ENCODE data around the gene RFK.

The RFK gene

DNA sequence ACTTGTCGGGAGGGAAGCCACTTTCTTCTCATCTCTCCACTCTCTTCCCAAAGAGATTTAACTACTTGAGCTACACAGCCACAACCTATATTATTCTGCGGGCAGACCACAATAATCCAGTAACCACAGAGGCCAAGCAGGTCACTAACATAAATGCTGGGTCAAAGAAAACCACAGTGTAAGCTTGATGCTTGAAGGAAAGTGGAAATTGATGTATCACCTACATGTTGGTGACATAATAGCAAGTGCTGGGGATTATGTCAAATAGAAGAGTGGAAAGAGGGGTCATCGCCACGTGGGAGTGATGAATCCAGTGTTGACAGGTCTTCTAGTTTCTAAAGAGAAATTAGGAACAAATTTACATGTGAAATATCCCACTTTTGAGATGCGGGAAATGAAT is 40.9 kb downstream of the RFK start:
- no peak overlapping the region for H3K4me3 ChIP-seq (ENCODE audit: low read depth, low read length)
- DNase-seq (ENCODE audit: low read depth): peak; percentile 35
- TF ChIP-seq, protein P1, sequence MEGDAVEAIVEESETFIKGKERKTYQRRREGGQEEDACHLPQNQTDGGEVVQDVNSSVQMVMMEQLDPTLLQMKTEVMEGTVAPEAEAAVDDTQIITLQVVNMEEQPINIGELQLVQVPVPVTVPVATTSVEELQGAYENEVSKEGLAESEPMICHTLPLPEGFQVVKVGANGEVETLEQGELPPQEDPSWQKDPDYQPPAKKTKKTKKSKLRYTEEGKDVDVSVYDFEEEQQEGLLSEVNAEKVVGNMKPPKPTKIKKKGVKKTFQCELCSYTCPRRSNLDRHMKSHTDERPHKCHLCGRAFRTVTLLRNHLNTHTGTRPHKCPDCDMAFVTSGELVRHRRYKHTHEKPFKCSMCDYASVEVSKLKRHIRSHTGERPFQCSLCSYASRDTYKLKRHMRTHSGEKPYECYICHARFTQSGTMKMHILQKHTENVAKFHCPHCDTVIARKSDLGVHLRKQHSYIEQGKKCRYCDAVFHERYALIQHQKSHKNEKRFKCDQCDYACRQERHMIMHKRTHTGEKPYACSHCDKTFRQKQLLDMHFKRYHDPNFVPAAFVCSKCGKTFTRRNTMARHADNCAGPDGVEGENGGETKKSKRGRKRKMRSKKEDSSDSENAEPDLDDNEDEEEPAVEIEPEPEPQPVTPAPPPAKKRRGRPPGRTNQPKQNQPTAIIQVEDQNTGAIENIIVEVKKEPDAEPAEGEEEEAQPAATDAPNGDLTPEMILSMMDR (conservative IDR thresholded peaks at IDR 0.05; ENCODE audit: low read depth, low read length): no peak

- TF ChIP-seq, protein P1 (conservative IDR thresholded peaks at IDR 0.05; ENCODE audit: low read depth, low read length): no peak
- no peak overlapping the region for H3K4me3 ChIP-seq (ENCODE audit: low read depth, low read length)
- DNase-seq (ENCODE audit: low read depth): no peak
Observed at GRCh38 chr9:76352026-76352620, 42.1 kb downstream of the RFK start.

- no peak overlapping the region for H3K4me3 ChIP-seq (ENCODE audit: low read depth, low read length)
- DNase-seq (ENCODE audit: low read depth): no peak
- TF ChIP-seq, protein P1 (conservative IDR thresholded peaks at IDR 0.05; ENCODE audit: low read depth, low read length): no peak
Observed at GRCh38 chr9:76351006-76351405, 43.2 kb downstream of the RFK start.

DNA sequence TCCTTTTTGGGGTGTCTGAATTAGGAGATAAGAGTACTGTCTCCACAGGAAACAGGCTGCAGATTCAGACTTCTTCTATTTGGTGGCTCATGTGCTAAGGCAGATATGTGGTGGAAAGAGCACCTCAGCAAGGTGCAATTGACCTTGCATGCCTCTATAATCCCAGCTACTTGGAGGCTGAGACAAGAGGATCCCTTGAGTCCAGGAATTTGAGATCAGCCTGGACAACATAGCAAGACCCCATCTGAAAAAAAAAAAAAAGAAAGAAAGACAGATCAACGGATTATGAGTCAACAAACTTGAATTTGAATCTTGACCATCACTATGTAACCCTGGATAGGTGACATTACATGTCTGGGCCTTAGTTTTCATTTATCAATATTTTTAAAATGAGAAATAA is 44.4 kb downstream of the RFK start:
- H3K4me3 ChIP-seq (ENCODE audit: low read depth, low read length): no peak overlapping the region
- TF ChIP-seq, protein P1 (conservative IDR thresholded peaks at IDR 0.05; ENCODE audit: low read depth, low read length): no peak
- DNase-seq (ENCODE audit: low read depth): no peak

DNA sequence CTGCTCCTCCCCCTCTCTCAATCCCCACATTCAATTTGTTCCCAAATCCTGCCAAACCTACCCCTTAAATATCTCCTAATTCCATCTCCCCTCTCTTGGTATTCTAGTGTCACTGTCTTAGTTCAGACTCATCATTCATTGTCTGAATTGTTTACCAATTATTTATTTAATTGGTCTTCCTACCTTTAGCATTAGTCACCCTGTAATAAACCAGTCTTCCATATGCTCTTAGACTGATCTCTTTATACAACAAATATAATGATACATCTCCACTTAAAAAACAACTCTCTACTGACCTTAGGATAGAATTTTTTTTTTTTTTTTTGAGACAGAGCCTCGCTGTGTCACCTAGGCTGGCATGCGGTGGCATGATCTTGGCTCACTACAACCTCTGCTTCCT is 51.4 kb downstream of the RFK start:
- TF ChIP-seq, protein P1 (conservative IDR thresholded peaks at IDR 0.05; ENCODE audit: low read depth, low read length): no peak
- no peak overlapping the region for H3K4me3 ChIP-seq (ENCODE audit: low read depth, low read length)
- DNase-seq (ENCODE audit: low read depth): no peak

DNA sequence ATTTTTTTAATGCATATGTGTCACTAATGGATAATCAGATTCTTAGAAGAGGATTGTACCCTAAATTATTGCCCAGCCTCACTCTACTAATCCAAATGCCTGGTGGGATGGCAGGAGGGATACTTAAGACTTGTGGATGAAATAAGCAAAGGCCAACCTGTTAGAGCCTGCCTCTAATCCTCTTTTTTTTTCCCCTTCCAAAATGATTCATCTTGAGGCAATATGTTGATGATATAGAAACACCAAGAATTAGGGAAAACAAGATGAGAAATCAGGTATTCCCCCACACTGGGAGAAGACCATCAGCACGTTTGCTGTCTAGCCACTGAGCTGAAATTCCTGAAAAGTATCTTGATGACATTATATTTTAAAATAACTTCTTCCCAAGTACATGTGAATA is 52.0 kb downstream of the RFK start:
- no peak for DNase-seq (ENCODE audit: low read depth)
- no peak overlapping the region for H3K4me3 ChIP-seq (ENCODE audit: low read depth, low read length)

DNA sequence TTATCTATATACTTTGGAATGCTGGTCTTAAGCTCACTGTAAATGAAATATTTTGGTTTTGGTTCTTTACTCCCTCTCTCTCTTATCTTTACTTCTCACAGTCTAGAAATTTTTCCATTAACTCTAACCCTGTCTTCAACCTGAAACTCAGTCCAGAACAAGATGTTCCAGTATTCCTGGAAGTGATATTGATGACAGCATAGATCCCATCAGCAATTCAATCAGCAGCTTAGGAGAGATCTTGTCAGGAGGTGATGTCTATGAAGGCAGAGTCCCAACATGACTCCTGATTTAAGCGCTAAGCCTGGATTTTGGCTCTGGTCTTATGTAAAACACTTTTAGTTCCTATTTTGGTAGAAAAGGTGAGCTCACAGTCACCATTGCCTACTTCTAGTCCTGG is 52.6 kb downstream of the RFK start:
- H3K4me3 ChIP-seq (ENCODE audit: low read depth, low read length): no peak overlapping the region
- no peak for DNase-seq (ENCODE audit: low read depth)
- TF ChIP-seq, protein P1 (conservative IDR thresholded peaks at IDR 0.05; ENCODE audit: low read depth, low read length): no peak

More for the DNA sequence above, 52.0 kb downstream of the RFK start:
- TF ChIP-seq, protein P1 (conservative IDR thresholded peaks at IDR 0.05; ENCODE audit: low read depth, low read length): no peak
